Measurements from ENCODE around the gene ITPR1.
"Not testable (repeated sequence)": the region's sequence is repeated elsewhere in the genome, so short reads cannot be mapped to it uniquely, and the experiment has no call there.

ITPR1 gene

GRCh38 chr3:4493014-4493940, at the start of gene ITPR1:
Gene ITPR1, plus strand, starts transcription at chr3:4493348. Its CDS starts 23,144 bp downstream, at chr3:4516492.
- TF ChIP-seq, protein P1, sequence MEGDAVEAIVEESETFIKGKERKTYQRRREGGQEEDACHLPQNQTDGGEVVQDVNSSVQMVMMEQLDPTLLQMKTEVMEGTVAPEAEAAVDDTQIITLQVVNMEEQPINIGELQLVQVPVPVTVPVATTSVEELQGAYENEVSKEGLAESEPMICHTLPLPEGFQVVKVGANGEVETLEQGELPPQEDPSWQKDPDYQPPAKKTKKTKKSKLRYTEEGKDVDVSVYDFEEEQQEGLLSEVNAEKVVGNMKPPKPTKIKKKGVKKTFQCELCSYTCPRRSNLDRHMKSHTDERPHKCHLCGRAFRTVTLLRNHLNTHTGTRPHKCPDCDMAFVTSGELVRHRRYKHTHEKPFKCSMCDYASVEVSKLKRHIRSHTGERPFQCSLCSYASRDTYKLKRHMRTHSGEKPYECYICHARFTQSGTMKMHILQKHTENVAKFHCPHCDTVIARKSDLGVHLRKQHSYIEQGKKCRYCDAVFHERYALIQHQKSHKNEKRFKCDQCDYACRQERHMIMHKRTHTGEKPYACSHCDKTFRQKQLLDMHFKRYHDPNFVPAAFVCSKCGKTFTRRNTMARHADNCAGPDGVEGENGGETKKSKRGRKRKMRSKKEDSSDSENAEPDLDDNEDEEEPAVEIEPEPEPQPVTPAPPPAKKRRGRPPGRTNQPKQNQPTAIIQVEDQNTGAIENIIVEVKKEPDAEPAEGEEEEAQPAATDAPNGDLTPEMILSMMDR (IDR thresholded peaks at IDR 0.05; ENCODE audit: low read depth, low read length, missing control alignments), result no peak
- H3K4me3 ChIP-seq (replicated peaks; ENCODE audit: low read depth, low read length), result peak within 1 kb of the TSS; percentile 78
- DNase-seq (ENCODE audit: extremely low read depth, low read depth), result peak; percentile 98

- H3K4me3 ChIP-seq (replicated peaks; ENCODE audit: low read depth, low read length), result no peak overlapping the region
- no peak for DNase-seq (ENCODE audit: extremely low read depth, low read depth)
- TF ChIP-seq, protein P1 (IDR thresholded peaks at IDR 0.05; ENCODE audit: low read depth, low read length, missing control alignments), result no peak
These were observed 45.7 kb upstream of the ITPR1 start for GRCh38 chr3:4447295-4447999.

- H3K4me3 ChIP-seq (replicated peaks; ENCODE audit: low read depth, low read length), result no peak overlapping the region
- no peak for DNase-seq (ENCODE audit: extremely low read depth, low read depth)
- TF ChIP-seq, protein P1 (IDR thresholded peaks at IDR 0.05; ENCODE audit: low read depth, low read length, missing control alignments), result no peak
These were observed 45.0 kb upstream of the ITPR1 start for GRCh38 chr3:4448187-4448586.

DNA sequence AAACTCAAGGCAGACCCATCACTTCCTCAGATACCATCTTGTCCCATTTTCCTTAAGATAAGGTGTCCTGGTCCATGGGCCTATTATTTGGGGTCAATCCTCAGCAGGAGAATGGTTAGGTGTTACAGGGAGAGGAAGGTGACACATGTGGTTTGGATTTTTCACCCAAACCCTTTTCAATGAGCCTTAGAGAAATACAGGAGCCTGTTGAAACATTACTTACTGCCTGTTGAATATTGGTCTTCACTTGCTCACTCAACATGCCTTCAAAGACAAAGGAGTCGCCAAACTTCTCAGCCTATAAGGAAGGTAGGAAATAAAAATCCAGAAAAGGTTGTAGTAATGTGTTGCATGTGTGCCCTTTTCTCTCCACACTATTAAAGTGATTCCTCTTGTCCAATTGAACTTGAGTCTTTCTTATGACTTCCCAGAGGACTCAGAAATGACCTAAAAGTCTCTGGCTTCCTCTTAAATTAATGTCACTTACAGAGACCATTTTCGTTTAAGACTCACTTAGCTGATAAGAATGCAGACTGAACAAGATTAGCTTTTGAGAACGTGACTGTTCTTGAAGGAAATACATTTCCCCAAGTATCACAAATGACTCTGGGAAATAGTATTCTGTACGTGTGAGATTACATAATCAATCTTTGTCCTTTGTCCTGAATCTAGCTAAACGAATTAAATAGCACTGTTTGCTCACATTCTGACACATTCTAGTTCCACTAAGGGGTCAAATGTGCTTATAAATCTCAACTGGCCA, 43.9 kb upstream of the ITPR1 start:
- TF ChIP-seq, protein P1 (IDR thresholded peaks at IDR 0.05; ENCODE audit: low read depth, low read length, missing control alignments), result no peak
- DNase-seq (ENCODE audit: extremely low read depth, low read depth), result no peak
- no peak overlapping the region for H3K4me3 ChIP-seq (replicated peaks; ENCODE audit: low read depth, low read length)

DNA sequence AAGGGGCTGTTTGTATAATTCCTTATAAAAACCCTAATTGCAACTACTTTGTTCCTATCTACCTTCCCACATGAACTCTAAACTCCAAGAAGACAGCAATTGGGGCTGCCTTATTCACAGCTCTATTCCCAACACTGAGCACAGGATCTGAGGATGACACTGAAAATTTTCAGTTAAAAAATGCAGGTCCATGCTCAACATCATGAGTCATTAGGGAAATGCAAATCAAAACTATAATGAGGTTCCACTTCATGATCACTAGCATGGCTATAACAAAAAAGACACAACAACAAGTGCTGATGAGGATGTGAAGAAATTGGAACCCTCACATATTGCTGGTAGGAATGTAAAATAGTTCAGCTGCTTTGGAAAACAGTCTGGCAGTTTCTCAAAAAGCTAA, 39.0 kb upstream of the ITPR1 start:
- TF ChIP-seq, protein P1 (IDR thresholded peaks at IDR 0.05; ENCODE audit: low read depth, low read length, missing control alignments), result no peak
- no peak overlapping the region for H3K4me3 ChIP-seq (replicated peaks; ENCODE audit: low read depth, low read length)
- DNase-seq (ENCODE audit: extremely low read depth, low read depth), result no peak

GRCh38 chr3:4456780-4457179, 36.4 kb upstream of the ITPR1 start:
- not testable (repeated sequence) for H3K4me3 ChIP-seq (replicated peaks; ENCODE audit: low read depth, low read length); DNase-seq (ENCODE audit: extremely low read depth, low read depth)

Data from HFF-Myc (cell line).